AG04450 (cell line): ENCODE measurements around the gene BAX. TPM values are rescaled to one million over a fixed set of nuclear protein-coding genes. Genes with fewer than 3 reads are reported as not detected.

Source experiments
- CTCF ChIA-PET: fragments of 300-600, 350-600 bp; formaldehyde crosslinking; extraction: SDS; loops from one replicate; lab custom pipeline; 2022; ENCODE audit warnings: antibody characterized with exemption, inconsistent platforms; lab: Charles Lee
- POLR2A ChIA-PET: fragments of 350-600 bp; formaldehyde crosslinking; extraction: SDS; loops from one replicate; lab custom pipeline; 2021; ENCODE audit warnings: antibody characterized with exemption, inconsistent platforms; lab: Yijun Ruan, JAX
- DNase-seq: peaks from one replicate; pipeline ENCODE4 v3.0.0-alpha.2; 2011; ENCODE audit warnings: low read depth, low spot score
- H3K27ac ChIP-seq: one replicate; pipeline ENCODE4 v1.5.1; 2012; ENCODE audit warnings: low read depth, low read length, control low read depth
- H3K27me3 ChIP-seq: one replicate; pipeline ENCODE4 v1.6.0; 2012; ENCODE audit warnings: low read length; ENCODE audit not compliant: control insufficient read depth, insufficient read depth
- H3K4me3 ChIP-seq: 2 replicates; pipeline ENCODE4 v1.5.1; 2011; ENCODE audit warnings: mild to moderate bottlenecking, low read depth, low read length, control low read depth
- H3K9me3 ChIP-seq: 2 replicates; pipeline ENCODE4 v1.5.1; 2012; ENCODE audit warnings: low read length; ENCODE audit not compliant: control insufficient read depth, insufficient read depth
- CTCF ChIP-seq: IDR thresholded peaks from 2 replicates; pipeline ENCODE4 v1.5.1; 2011; ENCODE audit warnings: low read depth, low read length, control low read depth, inconsistent platforms
- polyA plus RNA-seq: library from polyadenylated mRNA; depleted of rRNA; stranded (reverse); fragments of >200 nt; gene quantifications from 2 replicates; pipeline ENCODE4 v1.2.3, GENCODE V29; 2011

Gene BAX
- polyA plus RNA-seq, 1 experiment, result 110 TPM

GRCh38 chr19:48988860-48989259 is 34.2 kb downstream of the BAX start:
- Histone ChIP-seq H3K27me3 (no peaks in the 10 kb centered on the region), H3K4me3 (no peak overlapping the region), H3K9me3 (no peaks in the 10 kb centered on the region), H3K27ac (no peak overlapping the region)
- POLR2A ChIA-PET, result interaction anchor here (0.6 kb wide), 1 partner anchor 206 kb away, joined by 7 read pairs; no protein-coding TSS in a partner anchor
- TF ChIP-seq CTCF, result no peak
- no peak for DNase-seq
- CTCF ChIA-PET, result no interaction called here

GRCh38 chr19:48989701-48990291 is 35.1 kb downstream of the BAX start:
- TF ChIP-seq CTCF, result no peak
- H3K27ac ChIP-seq, result no peak overlapping the region
- ChIA-PET CTCF (interaction anchor here (1.1 kb wide), 1 partner anchor 10 kb away, joined by 4 read pairs; no protein-coding TSS in a partner anchor), POLR2A (no interaction called here)
- no peak overlapping the region for H3K4me3 ChIP-seq
- DNase-seq, result no peak
- H3K9me3 ChIP-seq, result no peaks in the 10 kb centered on the region
- H3K27me3 ChIP-seq, result no peaks in the 10 kb centered on the region

- ChIA-PET CTCF (interaction anchor here (1.1 kb wide), 1 partner anchor 9 kb away, joined by 4 read pairs; no protein-coding TSS in a partner anchor), POLR2A (no interaction called here)
- Histone ChIP-seq H3K4me3 (no peak overlapping the region), H3K27me3 (no peaks in the 10 kb centered on the region), H3K9me3 (no peaks in the 10 kb centered on the region), H3K27ac (peak overlapping the region; percentile 0)
- DNase-seq, result no peak
- no peak for TF ChIP-seq CTCF
Observed at GRCh38 chr19:48990400-48990799, 35.7 kb downstream of the BAX start.

- Histone ChIP-seq H3K4me3 (peak overlapping the region; percentile 96), H3K9me3 (no peaks in the 10 kb centered on the region), H3K27me3 (no peaks in the 10 kb centered on the region), H3K27ac (no peak overlapping the region)
- ChIA-PET POLR2A (interaction anchor here (0.7 to 3.0 kb wide), 4 partner anchors 12 to 118 kb away, joined by 3 to 22 read pairs (median 6); partner anchors contain the start of genes FTL and PPP1R15A), CTCF (interaction anchor here (1.0 to 3.0 kb wide), 5 partner anchors 9 to 203 kb away, joined by 3 to 61 read pairs (median 4); no protein-coding TSS in a partner anchor)
- DNase-seq, result no peak
- no peak for TF ChIP-seq CTCF
Observed at GRCh38 chr19:48991011-48991609, 36.4 kb downstream of the BAX start.
